ENCODE data around the gene SAMD11.

SAMD11 gene

GRCh38 chr1:953524-954320 is 30.0 kb downstream of the SAMD11 start:
- TF ChIP-seq JUND (IDR thresholded peaks at IDR 0.05; ENCODE audit: low read depth), result no peak
- in situ Hi-C loops (cut with HindIII; ENCODE audit: low pct_unique_long_range_greater_than_20kb, low sequenced_read_pairs), result no loop called here
- DNase-seq (ENCODE audit: low read depth in 1 of 2, low spot score in 1 of 2), result no peak

GRCh38 chr1:954927-955326 is 31.2 kb downstream of the SAMD11 start:
- DNase-seq (ENCODE audit: low read depth in 1 of 2, low spot score in 1 of 2), result no peak
- no peak for TF ChIP-seq JUND (IDR thresholded peaks at IDR 0.05; ENCODE audit: low read depth)
- in situ Hi-C loops (cut with HindIII; ENCODE audit: low pct_unique_long_range_greater_than_20kb, low sequenced_read_pairs), result no loop called here

GRCh38 chr1:955474-955873 is 31.8 kb downstream of the SAMD11 start:
- no peak for DNase-seq (ENCODE audit: low read depth in 1 of 2, low spot score in 1 of 2)
- TF ChIP-seq JUND (IDR thresholded peaks at IDR 0.05; ENCODE audit: low read depth), result no peak
- in situ Hi-C loops (cut with HindIII; ENCODE audit: low pct_unique_long_range_greater_than_20kb, low sequenced_read_pairs), result no loop called here

- no peak for DNase-seq (ENCODE audit: low read depth in 1 of 2, low spot score in 1 of 2)
- TF ChIP-seq JUND (IDR thresholded peaks at IDR 0.05; ENCODE audit: low read depth), result no peak
- in situ Hi-C loops (cut with HindIII; ENCODE audit: low pct_unique_long_range_greater_than_20kb, low sequenced_read_pairs), result no loop called here
Observed at GRCh38 chr1:956636-957035, 32.9 kb downstream of the SAMD11 start.

- in situ Hi-C loops (cut with HindIII; ENCODE audit: low pct_unique_long_range_greater_than_20kb, low sequenced_read_pairs), result no loop called here
- peak; percentile 66 to 89 for DNase-seq (ENCODE audit: low read depth in 1 of 2, low spot score in 1 of 2)
- no peak for TF ChIP-seq JUND (IDR thresholded peaks at IDR 0.05; ENCODE audit: low read depth)
Observed at GRCh38 chr1:958823-959730, 35.4 kb downstream of the SAMD11 start, which contains the start of gene NOC2L. NOC2L (minus strand) TSS chr1:959256; CDS start chr1:959240, 16 bp downstream.

- in situ Hi-C loops (cut with HindIII; ENCODE audit: low pct_unique_long_range_greater_than_20kb, low sequenced_read_pairs), result no loop called here
- no peak for DNase-seq (ENCODE audit: low read depth in 1 of 2, low spot score in 1 of 2)
- no peak for TF ChIP-seq JUND (IDR thresholded peaks at IDR 0.05; ENCODE audit: low read depth)
Observed at GRCh38 chr1:959731-960362, 36.1 kb downstream of the SAMD11 start.

GRCh38 chr1:960363-961131 is 36.8 kb downstream of the SAMD11 start, which contains the start of gene KLHL17:
KLHL17 (plus strand) TSS chr1:960584; CDS start chr1:960694, 110 bp downstream.
- in situ Hi-C loops (cut with HindIII; ENCODE audit: low pct_unique_long_range_greater_than_20kb, low sequenced_read_pairs), result no loop called here
- peak; percentile 71 to 75 for DNase-seq (ENCODE audit: low read depth in 1 of 2, low spot score in 1 of 2)
- TF ChIP-seq JUND (IDR thresholded peaks at IDR 0.05; ENCODE audit: low read depth), result no peak

- no peak for TF ChIP-seq JUND (IDR thresholded peaks at IDR 0.05; ENCODE audit: low read depth)
- in situ Hi-C loops (cut with HindIII; ENCODE audit: low pct_unique_long_range_greater_than_20kb, low sequenced_read_pairs), result no loop called here
- no peak for DNase-seq (ENCODE audit: low read depth in 1 of 2, low spot score in 1 of 2)
Observed at GRCh38 chr1:961132-961669, 37.5 kb downstream of the SAMD11 start.

- no peak for DNase-seq (ENCODE audit: low read depth in 1 of 2, low spot score in 1 of 2)
- in situ Hi-C loops (cut with HindIII; ENCODE audit: low pct_unique_long_range_greater_than_20kb, low sequenced_read_pairs), result no loop called here
- no peak for TF ChIP-seq JUND (IDR thresholded peaks at IDR 0.05; ENCODE audit: low read depth)
Observed at GRCh38 chr1:962381-963300, 38.9 kb downstream of the SAMD11 start.

- no peak for DNase-seq (ENCODE audit: low read depth in 1 of 2, low spot score in 1 of 2)
- in situ Hi-C loops (cut with HindIII; ENCODE audit: low pct_unique_long_range_greater_than_20kb, low sequenced_read_pairs), result no loop called here
Observed at GRCh38 chr1:963301-963651, 39.6 kb downstream of the SAMD11 start.

More at GRCh38 chr1:963301-963651, 39.6 kb downstream of the SAMD11 start:
- TF ChIP-seq JUND (IDR thresholded peaks at IDR 0.05; ENCODE audit: low read depth), result no peak
